ENCODE data around the gene LARP1.

Gene LARP1

DNA sequence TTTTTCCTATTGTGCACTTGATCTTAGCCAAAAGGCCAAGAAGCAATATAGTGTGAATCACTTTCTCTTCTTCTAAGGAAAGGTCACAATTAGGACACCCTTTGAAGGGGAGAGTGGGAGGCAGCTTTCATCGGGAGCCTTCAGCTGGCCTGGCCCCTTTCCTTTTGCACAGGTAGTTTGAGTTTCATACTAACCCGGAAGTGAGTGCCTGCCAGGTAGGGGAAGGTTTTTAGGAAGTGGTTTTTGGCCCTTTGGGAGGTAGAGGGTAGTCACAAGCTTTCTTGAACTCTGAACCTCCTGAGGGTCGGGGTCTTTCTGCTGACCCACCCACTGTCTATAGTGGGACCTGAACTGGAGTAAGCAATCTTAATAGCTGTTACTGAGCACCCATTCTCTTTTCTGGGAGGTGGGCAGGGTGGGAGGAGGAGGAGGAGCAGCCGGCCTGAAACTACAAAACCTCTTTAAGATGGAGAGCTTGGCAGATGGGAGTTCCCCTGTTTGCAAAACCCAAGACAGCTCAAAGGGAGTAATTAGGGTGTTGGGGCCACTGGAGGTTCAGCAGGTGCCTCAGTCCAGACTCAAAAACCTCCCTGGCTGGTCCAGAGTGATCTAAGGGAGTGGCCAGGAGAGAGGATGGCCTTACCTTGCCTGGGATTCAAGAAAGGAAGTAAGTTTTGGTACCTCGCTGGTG is 6.0 kb downstream of the LARP1 start:
- DNase-seq (ENCODE audit: low spot score): no peak

DNA sequence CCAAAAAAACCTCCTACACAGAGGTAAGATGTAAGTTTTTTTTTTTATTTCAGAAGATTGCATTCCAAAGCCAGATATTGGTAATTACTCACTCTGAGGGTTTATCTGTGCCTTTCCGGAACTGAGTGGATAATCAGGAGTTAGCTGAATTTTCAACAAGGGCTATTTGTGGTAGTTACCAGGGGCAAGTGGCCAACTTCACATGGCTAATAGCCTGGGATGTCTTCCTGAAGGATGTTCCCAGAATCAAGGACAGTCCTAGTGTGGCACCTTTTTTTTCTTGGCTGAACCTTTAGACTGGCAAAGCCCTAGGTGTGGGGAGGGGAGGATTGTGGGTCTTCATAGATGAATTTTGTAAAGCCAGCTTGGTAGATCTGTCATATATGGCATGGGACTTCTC is 7.1 kb downstream of the LARP1 start:
- DNase-seq (ENCODE audit: low spot score): no peak

GRCh38 chr5:154762700-154763099 is 7.5 kb downstream of the LARP1 start:
- no peak for DNase-seq (ENCODE audit: low spot score)

DNA sequence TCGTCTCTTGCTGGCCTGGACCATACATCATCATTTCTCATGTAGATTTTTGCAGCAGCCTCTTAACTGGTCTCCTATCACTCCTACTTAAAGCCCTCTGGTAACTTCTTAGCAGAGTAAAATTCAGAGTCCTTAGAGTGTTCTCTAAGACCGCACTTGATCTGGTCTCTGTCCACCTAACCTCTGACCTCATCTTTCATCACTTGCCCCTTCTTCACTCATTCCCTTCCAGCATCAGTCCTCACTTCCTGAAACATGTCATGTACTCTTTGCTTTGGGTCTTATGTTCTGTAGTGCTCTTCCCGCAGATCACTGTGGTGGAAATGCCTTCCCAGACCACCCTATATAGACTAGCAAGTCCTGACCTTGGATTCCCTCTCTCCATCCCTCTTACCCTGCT is 9.8 kb downstream of the LARP1 start:
- DNase-seq (ENCODE audit: low spot score): no peak

DNA sequence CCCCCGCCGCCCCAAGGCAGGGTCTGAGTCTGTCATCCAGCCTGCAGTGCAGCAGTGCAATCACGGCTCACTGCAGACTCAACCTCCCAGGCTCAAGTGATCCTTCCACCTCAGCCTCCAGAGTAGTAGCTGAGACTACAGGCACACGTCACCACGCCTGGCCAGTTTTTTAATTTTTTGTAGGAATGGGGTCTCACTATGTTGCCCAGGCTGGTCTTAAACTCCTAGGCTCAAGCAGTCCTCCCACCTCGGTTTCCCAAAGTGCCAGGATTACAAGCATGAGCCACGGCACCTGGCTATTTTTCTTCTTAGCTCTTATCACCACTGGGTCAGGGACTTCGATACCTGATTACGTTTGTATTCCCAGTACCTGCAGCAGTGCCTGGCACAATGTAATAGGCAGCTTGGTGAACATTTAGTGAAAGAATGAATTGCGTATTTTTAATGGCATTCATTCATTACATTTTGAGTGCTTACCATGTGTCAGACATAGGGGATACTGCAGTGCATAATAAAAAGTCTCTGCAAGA is 10.3 kb downstream of the LARP1 start:
- no peak for DNase-seq (ENCODE audit: low spot score)

GRCh38 chr5:154766558-154767281 is 11.5 kb downstream of the LARP1 start:
- DNase-seq (ENCODE audit: low spot score): no peak

GRCh38 chr5:154767576-154767975 is 12.4 kb downstream of the LARP1 start:
- DNase-seq (ENCODE audit: low spot score): no peak

GRCh38 chr5:154768207-154768606 is 13.0 kb downstream of the LARP1 start:
- DNase-seq (ENCODE audit: low spot score): no peak

DNA sequence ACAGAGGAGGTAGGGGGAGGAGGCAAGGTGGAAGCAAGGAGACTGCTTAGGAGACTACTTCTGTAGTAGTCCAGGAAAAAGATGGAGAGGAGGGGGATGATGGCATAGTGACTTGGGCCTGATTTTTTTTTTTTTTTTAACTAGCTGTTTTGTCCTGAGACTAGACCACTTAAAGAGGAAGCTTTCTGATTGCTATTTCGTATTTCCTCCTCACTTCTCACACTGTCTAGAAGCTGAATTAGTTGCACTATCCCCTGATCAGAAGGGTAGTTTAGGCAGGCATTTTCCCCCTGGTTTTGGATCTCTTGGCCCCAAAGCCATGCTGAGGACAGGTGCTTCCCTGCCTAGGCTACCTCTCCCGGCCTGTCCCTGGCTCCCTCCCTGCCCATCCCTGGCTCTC is 14.9 kb downstream of the LARP1 start:
- no peak for DNase-seq (ENCODE audit: low spot score)

DNA sequence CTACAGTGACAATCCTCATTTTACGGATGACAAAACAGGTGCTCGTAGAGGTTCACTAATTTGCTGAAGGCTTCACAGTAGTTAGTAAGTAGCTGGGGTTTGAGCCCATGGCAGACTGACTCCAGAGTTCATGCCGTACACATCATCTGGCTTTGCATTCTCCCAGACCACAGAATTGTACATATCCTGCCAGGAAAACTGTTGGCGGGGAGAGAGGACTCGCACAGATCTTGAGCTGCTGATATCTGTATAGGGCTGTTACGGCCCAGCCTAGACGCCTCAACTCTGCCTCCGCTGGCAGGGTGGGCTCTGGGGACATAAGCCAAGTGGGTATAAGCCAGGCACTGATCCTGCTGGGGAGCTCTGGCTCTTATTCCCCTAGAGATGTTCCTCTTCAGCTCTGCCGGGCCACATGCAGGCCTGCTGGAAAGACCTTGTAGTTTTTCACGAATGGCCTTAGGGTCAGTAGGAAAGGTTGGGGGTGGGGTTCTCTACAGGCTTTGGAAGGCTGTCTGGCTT is 16.3 kb downstream of the LARP1 start:
- DNase-seq (ENCODE audit: low spot score): no peak

DNA sequence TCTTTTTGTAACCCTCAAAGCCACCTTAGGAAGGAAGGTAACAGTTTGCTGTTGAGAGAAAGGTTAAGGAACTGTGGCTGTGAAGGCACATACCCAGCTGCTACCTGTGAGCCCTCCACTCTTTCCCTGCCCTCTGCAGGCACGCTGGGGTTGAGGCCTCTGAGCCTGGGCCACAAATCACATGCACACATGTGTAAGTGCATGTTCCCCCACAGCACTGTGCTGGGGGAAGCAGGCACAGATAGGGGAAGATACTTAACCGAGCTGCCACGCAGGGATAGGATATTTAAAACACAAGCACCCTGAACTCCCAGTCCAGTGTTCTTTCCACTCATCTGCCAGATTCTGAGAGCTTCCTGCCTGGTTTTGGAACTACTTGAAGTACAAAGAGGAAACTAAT is 18.1 kb downstream of the LARP1 start:
- DNase-seq (ENCODE audit: low spot score): no peak

DNA sequence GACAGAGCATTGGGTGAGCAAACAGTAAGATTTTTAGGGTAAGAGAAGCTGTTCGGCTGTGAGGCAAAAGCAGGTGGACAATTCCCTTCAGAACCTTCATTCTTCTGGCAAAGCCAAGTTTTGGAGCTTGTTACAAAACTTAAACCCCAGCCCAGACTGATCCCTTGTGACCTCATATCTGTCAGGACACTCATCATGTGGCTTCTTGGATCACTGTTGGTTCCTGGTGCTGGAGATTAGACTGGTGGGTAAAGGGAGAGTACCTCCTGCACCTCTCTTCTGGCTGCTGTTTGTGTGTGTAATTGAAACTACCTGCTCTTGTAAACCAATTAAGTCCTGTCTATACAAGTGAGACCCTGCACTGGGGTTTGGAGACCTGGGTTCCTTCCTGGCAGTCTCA is 21.0 kb downstream of the LARP1 start:
- DNase-seq (ENCODE audit: low spot score): no peak

GRCh38 chr5:154778534-154778933 is 23.4 kb downstream of the LARP1 start:
- no peak for DNase-seq (ENCODE audit: low spot score)

DNA sequence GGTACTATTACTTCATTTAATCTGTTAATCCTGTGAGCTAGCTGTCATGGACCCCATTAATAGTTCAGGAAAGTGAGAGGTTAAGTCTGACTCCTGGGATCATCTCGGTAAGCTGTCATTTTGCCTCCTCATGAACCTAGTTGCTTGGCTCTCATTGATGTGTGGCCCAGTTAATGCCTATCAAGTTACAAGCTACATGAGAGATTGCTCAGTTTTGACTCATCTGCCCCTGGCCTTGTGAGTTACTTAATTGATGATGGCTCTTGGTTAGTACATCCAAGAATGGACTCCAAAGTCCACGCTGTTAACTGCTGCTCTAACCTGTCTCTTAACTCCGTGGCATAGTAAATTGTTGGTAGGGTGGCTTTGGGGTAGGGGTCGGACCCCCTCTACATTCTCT is 23.9 kb downstream of the LARP1 start:
- no peak for DNase-seq (ENCODE audit: low spot score)

- DNase-seq (ENCODE audit: low spot score): no peak
These were observed 25.0 kb downstream of the LARP1 start for GRCh38 chr5:154780128-154780527.

- no peak for DNase-seq (ENCODE audit: low spot score)
These were observed 27.1 kb downstream of the LARP1 start for GRCh38 chr5:154782326-154782725.

GRCh38 chr5:154782812-154783592 is 27.8 kb downstream of the LARP1 start:
- DNase-seq (ENCODE audit: low spot score): no peak

- DNase-seq (ENCODE audit: low spot score): no peak
These were observed 28.7 kb downstream of the LARP1 start for GRCh38 chr5:154783774-154784460.

DNA sequence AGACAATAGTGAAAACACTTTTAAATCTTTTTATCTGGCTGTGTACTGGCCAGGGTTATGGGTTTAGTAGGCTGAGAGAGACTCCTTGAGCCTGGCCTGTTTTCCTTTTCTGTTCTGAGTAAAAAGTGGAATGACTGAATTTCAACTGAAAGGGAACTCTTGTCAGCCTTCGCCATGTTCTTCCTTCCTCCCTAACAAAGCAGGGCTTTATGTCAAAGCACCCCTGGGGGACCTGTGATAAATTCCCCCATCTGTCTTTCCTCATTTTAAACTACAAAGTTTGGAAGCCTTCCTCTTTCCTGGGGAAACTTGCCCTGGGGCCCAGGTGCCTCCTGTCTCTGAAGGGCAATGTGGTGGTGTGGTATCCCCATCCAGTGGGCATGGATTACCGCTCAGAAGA is 29.7 kb downstream of the LARP1 start:
- DNase-seq (ENCODE audit: low spot score): no peak

DNA sequence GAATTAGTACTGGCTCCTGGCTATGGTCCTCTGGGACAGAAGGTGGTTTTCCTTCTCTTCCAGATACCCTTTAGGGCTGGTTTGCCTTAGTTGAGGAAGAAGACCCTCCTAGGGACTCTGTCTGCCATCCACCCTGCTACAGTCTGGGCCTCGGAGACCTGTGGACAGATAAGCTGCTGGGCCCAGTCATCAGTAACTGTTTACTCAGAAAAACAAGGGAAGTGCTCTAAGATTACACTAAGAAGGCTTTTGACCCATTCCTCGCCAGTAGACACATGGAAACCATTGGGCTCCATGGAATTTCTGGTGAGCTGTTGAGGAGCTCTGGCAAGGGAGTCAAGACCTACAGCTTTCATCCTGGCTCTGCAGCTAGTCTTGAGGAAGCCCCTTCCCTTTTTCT is 31.2 kb downstream of the LARP1 start:
- no peak for DNase-seq (ENCODE audit: low spot score)

GRCh38 chr5:154788212-154788611 is 33.0 kb downstream of the LARP1 start:
- no peak for DNase-seq (ENCODE audit: low spot score)

- DNase-seq (ENCODE audit: low spot score): no peak
These were observed 36.4 kb downstream of the LARP1 start for GRCh38 chr5:154791535-154791934.

Data from HuH-7.5 (cell line).